GM12878 (cell line): ENCODE measurements around the gene PPAT. TPM values are rescaled to one million over a fixed set of nuclear protein-coding genes. Genes with fewer than 3 reads are reported as not detected.

Experiments
- ATAC-seq: fragments of 200-7000 bp; cut with Tn5 transposase; 3 replicates; pipeline ENCODE4 v1.9.1; 2020; ENCODE audit warnings: mild to moderate bottlenecking, moderate library complexity
- BruUV-seq: library from RNA; stranded (reverse); fragments of 400-500 nt; replicated peaks from 2 replicates; lab custom pipeline; 2021; lab: Mats Ljungman, UMichigan
- CTCF ChIA-PET: fragments of 300-600 bp; sonication (Branson Sonifier 250); formaldehyde crosslinking; extraction: SDS; loops from one replicate; lab custom pipeline; 2021; ENCODE audit warnings: inconsistent platforms; lab: Yijun Ruan, JAX
- POLR2A ChIA-PET: fragments of 350-600 bp; formaldehyde crosslinking; extraction: SDS; loops from one replicate; lab custom pipeline; 2021; ENCODE audit warnings: inconsistent platforms; lab: Charles Lee
- RAD21 ChIA-PET: fragments of 300-600 bp; sonication (Branson Sonifier 250); formaldehyde crosslinking; loops from one replicate; lab custom pipeline; 2023; ENCODE audit warnings: antibody characterized with exemption; ENCODE audit not compliant: unreplicated experiment; lab: Charles Lee
- SMC1A ChIA-PET: fragments of 300-600 bp; sonication (Branson Sonifier 250); formaldehyde crosslinking; loops from one replicate; lab custom pipeline; 2023; ENCODE audit not compliant: unreplicated experiment, uncharacterized antibody; lab: Charles Lee
- DNase-seq: peaks from one replicate; pipeline ENCODE4 v3.0.0-alpha.2; 2011; ENCODE audit warnings: low read depth, low spot score
- FAIRE-seq: peaks from 3 replicates; lab custom pipeline; 2011; peaks lifted over from hg19 to GRCh38; lab: Jason Lieb, UNC
- H2AFZ ChIP-seq: 2 replicates; pipeline ENCODE4 v1.6.0; 2011; ENCODE audit warnings: low read depth, low read length, control low read depth; ENCODE audit not compliant: control insufficient read depth
- H3K27ac ChIP-seq: 2 replicates; pipeline ENCODE4 v1.5.1; 2011; ENCODE audit warnings: control low read depth; ENCODE audit not compliant: control insufficient read depth, insufficient read depth
- H3K27me3 ChIP-seq, 2 experiments: replicated peaks in 1 of 2; 2 replicates each; pipeline versions ENCODE4 v1.6.0 to v1.6.1; 2011; ENCODE audit warnings: low read length in 1 of 2; ENCODE audit not compliant: control insufficient read depth in 2 of 2, insufficient read depth in 2 of 2
- H3K36me3 ChIP-seq, 2 experiments: 2 replicates each; pipeline ENCODE4 v1.5.1; 2011; ENCODE audit warnings: low read length in 1 of 2; ENCODE audit not compliant: control insufficient read depth in 2 of 2, insufficient read depth in 2 of 2
- H3K4me1 ChIP-seq: 2 replicates; pipeline ENCODE4 v1.6.1; 2011; ENCODE audit warnings: mild to moderate bottlenecking, low read length, moderate library complexity, mixed read lengths; ENCODE audit not compliant: control insufficient read depth, insufficient read depth
- H3K4me2 ChIP-seq: 2 replicates; pipeline ENCODE4 v1.6.0; 2011; ENCODE audit warnings: control low read depth; ENCODE audit not compliant: control insufficient read depth, insufficient read depth
- H3K4me3 ChIP-seq: fragments of 200-600 bp; sonication (generic); 2 replicates; pipeline ENCODE4 v1.5.1; 2016
- H3K79me2 ChIP-seq: 2 replicates; pipeline ENCODE4 v1.6.0; 2011; ENCODE audit warnings: low read length; ENCODE audit not compliant: control insufficient read depth, insufficient read depth
- H3K9ac ChIP-seq: 2 replicates; pipeline ENCODE4 v1.8.0; 2011; ENCODE audit warnings: low read length, control low read depth, mixed read lengths; ENCODE audit not compliant: control insufficient read depth, insufficient read depth
- H3K9me3 ChIP-seq: replicated peaks from 3 replicates; pipeline ENCODE4 v1.5.1; 2011; ENCODE audit warnings: mild to moderate bottlenecking, low read length; ENCODE audit not compliant: control insufficient read depth, insufficient read depth
- H4K20me1 ChIP-seq: 2 replicates; pipeline ENCODE4 v1.6.0; 2011; ENCODE audit not compliant: control insufficient read depth, insufficient read depth
- CREB1 ChIP-seq: IDR thresholded peaks from 2 replicates; pipeline ENCODE4 v1.6.1; 2012; ENCODE audit warnings: low read depth, mild to moderate bottlenecking, inconsistent platforms
- CTCF ChIP-seq, 3 experiments: IDR thresholded peaks in 2 of 3; conservative IDR thresholded peaks in 1 of 3; 2 replicates each; pipeline ENCODE4 v1.5.1; 2011; ENCODE audit warnings: low read depth in 3 of 3, low read length in 3 of 3, mild to moderate bottlenecking in 3 of 3, control low read depth in 2 of 3, moderate library complexity in 2 of 3, inconsistent platforms in 1 of 3, mixed read lengths in 1 of 3; ENCODE audit not compliant: control insufficient read depth in 2 of 3, insufficient read depth in 1 of 3; ENCODE audit errors: extremely low read depth in 1 of 3
- MTA2 ChIP-seq: fragments of 450-650 bp; IDR thresholded peaks from 2 replicates; pipeline ENCODE4 v1.6.1; 2016; ENCODE audit warnings: low read depth, mild to moderate bottlenecking, moderate library complexity
- NKRF ChIP-seq: fragments of 450-650 bp; conservative IDR thresholded peaks from 2 replicates; pipeline ENCODE4 v1.6.1; 2017; ENCODE audit warnings: mild to moderate bottlenecking, moderate library complexity
- POLR2AphosphoS2 ChIP-seq: IDR thresholded peaks from 2 replicates; pipeline ENCODE4 v1.6.1; 2011; ENCODE audit warnings: low read depth, mild to moderate bottlenecking, low read length, improper control_type of control experiment, moderate library complexity
- PRDM15 ChIP-seq: fragments of 450-650 bp; formaldehyde crosslinking; IDR thresholded peaks from 2 replicates; pipeline ENCODE4 v1.4.0; 2020; ENCODE audit warnings: mild to moderate bottlenecking, moderate library complexity
- WGBS: methylation state at CpG from one replicate; pipeline ENCODE4 v1.1.6; 2016; ENCODE audit warnings: low lambda C conversion rate; ENCODE audit not compliant: insufficient replicate concordance, insufficient coverage; ENCODE audit errors: missing lambda C conversion rate; 5-methylcytosine and 5-hydroxymethylcytosine counted together
- in situ Hi-C: fragments of 300-500 bp; cut with MboI; formaldehyde crosslinking; loops from 9 replicates; pipeline ENCODE4 v1.14.3; 2018; ENCODE audit warnings: mixed read lengths
- intact Hi-C: fragments of 100-400 bp; cut with micrococcal nuclease; formaldehyde crosslinking; loops from one replicate; pipeline ENCODE4 v1.14.2; 2022; ENCODE audit not compliant: unreplicated experiment
- polyA plus RNA-seq, 11 experiments: library from polyadenylated mRNA; depleted of rRNA in 4 of 11; unstranded in 6 of 11; stranded (reverse) in 5 of 11; fragments of >200 nt; fragmentation: Nextera tagmentation in 4 of 11; fragmentation: Illumina TruSeq in 1 of 11; extraction: Ambion mirVana in 4 of 11; extraction: Trizol in 1 of 11; gene quantifications; 1 replicate in 1 of 11; 2 replicates in 10 of 11; pipeline versions ENCODE4 v1.2.1 to v1.2.3, GENCODE V29; 2011 to 2016; ENCODE audit warnings: inconsistent platforms in 2 of 11, missing spikeins in 2 of 11, low read depth in 1 of 11
- total RNA-seq, 4 experiments: library from RNA; depleted of rRNA in 3 of 4; stranded (reverse); fragments of >200 nt in 3 of 4; fragmentation: Illumina TruSeq in 1 of 4; extraction: Trizol in 1 of 4; gene quantifications; 2 replicates each; pipeline versions ENCODE4 v1.2.1 to v1.2.3, GENCODE V29; 2013 to 2021

Gene PPAT
- total and polyA plus RNA-seq, 10 of the 15 experiments (the other 5 are each of a cell fraction or from before 2014, with no cell fraction given), result 24.9 to 50.7 (median 38.0) TPM

- H3K9me3 ChIP-seq, result no peaks in the 10 kb centered on the region
- ChIA-PET POLR2A (no interaction called here), CTCF (no interaction called here), RAD21 (no interaction called here), SMC1A (no interaction called here)
- H2AFZ ChIP-seq, result no peak overlapping the region
- no peak overlapping the region for H3K9ac ChIP-seq
- DNase-seq, result no peak
- no peak for ATAC-seq
- in situ Hi-C loops (no loop called here), intact Hi-C loops (no loop called here)
- no peak overlapping the region for H3K4me3 ChIP-seq
- TF ChIP-seq CREB1 (no peak), CTCF (IDR thresholded peaks at IDR 0.05 in 2 of 3, conservative IDR thresholded peaks at IDR 0.05 in 1 of 3; ENCODE audit: control insufficient read depth in 2 of 3, extremely low read depth in 1 of 3, insufficient read depth in 1 of 3, low read depth in 3 of 3, low read length in 3 of 3) (no peak)
- 98% methylated on average over 8 of the region's 8 CpGs for WGBS
- peaks cover 0 to 5% of the 10 kb centered on the region in 2 experiments; a peak in 2 of 4 replicates for H3K36me3 ChIP-seq
- H3K27me3 ChIP-seq, result no peaks in the 10 kb centered on the region
- FAIRE-seq, result no peak
- BruUV-seq, result no TSS peak
- H3K27ac ChIP-seq, result no peak overlapping the region
- H3K4me2 ChIP-seq, result no peak overlapping the region
- peaks cover 9% of the 10 kb centered on the region for H3K79me2 ChIP-seq
- H3K4me1 ChIP-seq, result peaks cover 5% of the 10 kb centered on the region
- H4K20me1 ChIP-seq, result no peaks in the 10 kb centered on the region
Observed at GRCh38 chr4:56391270-56391669, 44.1 kb downstream of the PPAT start.

- 0 out of 2 replicates have a peak, but pooled peaks have one; percentile 19 for TF ChIP-seq POLR2AphosphoS2
- TF ChIP-seq MTA2, result no peak
- no peak for TF ChIP-seq PRDM15 (CRISPR knock-in tag)
- no peak for TF ChIP-seq NKRF
- TF ChIP-seq, all 136 proteins: peak for 1
- Histone ChIP-seq H3K4me1 (peaks cover 5% of the 10 kb centered on the region), H4K20me1 (no peaks in the 10 kb centered on the region), H3K9ac (no peak overlapping the region), H3K36me3 (peaks cover 0 to 2% of the 10 kb centered on the region in 2 experiments; a peak in 1 of 4 replicates), H3K4me3 (no peak overlapping the region), H2AFZ (no peak overlapping the region), H3K79me2 (peaks cover 14% of the 10 kb centered on the region), H3K27ac (no peak overlapping the region), H3K4me2 (no peak overlapping the region), H3K9me3 (no peaks in the 10 kb centered on the region), H3K27me3 (no peaks in the 10 kb centered on the region)
- DNase-seq (no peak), FAIRE-seq (no peak), ATAC-seq (no peak)
- ChIA-PET POLR2A (no interaction called here), CTCF (interaction anchor here (0.9 kb wide), 1 partner anchor 34 kb away, joined by 6 read pairs; no protein-coding TSS in a partner anchor), SMC1A (no interaction called here), RAD21 (no interaction called here)
- no TSS peak for BruUV-seq
- 93% methylated on average over 1 of the region's 1 CpG for WGBS
- intact Hi-C loops (loop anchor here (5.0 kb wide), 1 partner anchor 442 kb away; the partner anchor contains the start of gene CEP135), in situ Hi-C loops (no loop called here)
Observed at GRCh38 chr4:56389558-56389957, 45.9 kb downstream of the PPAT start.
